CD4-positive, alpha-beta T cell (primary cell): Measurements from ENCODE around the gene RTKN2. TPM values are rescaled to one million over a fixed set of nuclear protein-coding genes. Genes with fewer than 3 reads are reported as not detected.

Source experiments
- ATAC-seq: fragments of 200-7000 bp; cut with Tn5 transposase; one replicate; pipeline ENCODE4 v1.10.0; 2022; ENCODE audit warnings: mild to moderate bottlenecking; ENCODE audit not compliant: poor library complexity
- CTCF ChIA-PET: fragments of 350-600 bp; sonication (Branson Sonifier 250); formaldehyde crosslinking; loops from one replicate; lab custom pipeline; 2021; ENCODE audit warnings: antibody characterized with exemption, inconsistent platforms; lab: Charles Lee
- POLR2A ChIA-PET: fragments of 350-600 bp; sonication (Branson Sonifier 250); formaldehyde crosslinking; loops from one replicate; lab custom pipeline; 2021; ENCODE audit warnings: antibody characterized with exemption, inconsistent platforms; lab: Charles Lee
- DNase-seq, 14 experiments: peaks; one replicate each; pipeline ENCODE4 v3.0.0-alpha.2; 2013 to 2020; ENCODE audit warnings: mixed read lengths in 2 of 14
- H3K27ac ChIP-seq, 2 donors: one replicate each; pipeline versions ENCODE4 v1.5.1 to v1.7.0; 2013; ENCODE audit warnings: low read length in 2 of 2, low read depth in 1 of 2, mild to moderate bottlenecking in 1 of 2
- H3K27me3 ChIP-seq, 2 experiments: 1 replicate in 1 of 2; 2 replicates in 1 of 2; pipeline versions ENCODE4 v1.6.1 to v1.7.0; 2013; ENCODE audit warnings: low read length in 2 of 2, control low read depth in 1 of 2, mild to moderate bottlenecking in 1 of 2, moderate library complexity in 1 of 2; ENCODE audit not compliant: insufficient read depth in 2 of 2, control insufficient read depth in 1 of 2
- H3K36me3 ChIP-seq: one replicate; pipeline ENCODE4 v1.6.1; 2013; ENCODE audit warnings: low read length, control low read depth; ENCODE audit not compliant: insufficient read depth
- H3K4me1 ChIP-seq: one replicate; pipeline ENCODE4 v1.6.1; 2013; ENCODE audit warnings: low read length, control low read depth; ENCODE audit not compliant: insufficient read depth
- H3K4me3 ChIP-seq: one replicate; pipeline ENCODE4 v1.5.1; 2013; ENCODE audit warnings: mild to moderate bottlenecking, low read length, moderate library complexity
- H3K9me3 ChIP-seq, 2 experiments: 1 replicate in 1 of 2; 2 replicates in 1 of 2; pipeline versions ENCODE4 v1.6.1 to v1.7.0; 2013; ENCODE audit warnings: low read length in 2 of 2, mild to moderate bottlenecking in 2 of 2, control low read depth in 1 of 2, moderate library complexity in 1 of 2; ENCODE audit not compliant: control insufficient read depth in 1 of 2, insufficient read depth in 1 of 2
- H3K27ac Mint-ChIP-seq: one replicate; pipeline ENCODE4 v1.8.0; 2020; ENCODE audit warnings: mixed read lengths
- H3K27me3 Mint-ChIP-seq: one replicate; pipeline ENCODE4 v1.8.0; 2021; ENCODE audit warnings: mixed read lengths
- H3K36me3 Mint-ChIP-seq: one replicate; pipeline ENCODE4 v1.8.0; 2021; ENCODE audit warnings: low read depth, mixed read lengths
- H3K4me1 Mint-ChIP-seq: one replicate; pipeline ENCODE4 v1.8.0; 2021; ENCODE audit warnings: low read depth, mixed read lengths
- H3K4me3 Mint-ChIP-seq: one replicate; pipeline ENCODE4 v1.8.0; 2020; ENCODE audit warnings: mild to moderate bottlenecking, mixed read lengths
- H3K9me3 Mint-ChIP-seq: one replicate; pipeline ENCODE4 v1.8.0; 2020; ENCODE audit warnings: mixed read lengths
- intact Hi-C, 2 experiments: fragments of 100-400 bp; cut with DNase I in 1 of 2; cut with micrococcal nuclease in 1 of 2; formaldehyde crosslinking; loops; one replicate each; pipeline versions ENCODE4 v1.15.1 to v1.9.0; 2023 to 2025; cut with DNase I, micrococcal nuclease
- total RNA-seq, 174 experiments: library from RNA in 2 of 174; stranded (reverse) in 2 of 174; gene quantifications; one replicate each; pipeline ENCODE4 v1.2.3 and lab custom pipeline; 2021 to 2026
- TF ChIP-seq, protein P1 (sequence below): fragments of 200-600 bp; IDR thresholded peaks from one replicate; pipeline ENCODE4 v1.8.0; 2022; ENCODE audit warnings: antibody characterized with exemption, mild to moderate bottlenecking

The RTKN2 gene
- total RNA-seq, 2 experiments from 2014 or later = 3.7 to 3.9 TPM

DNA sequence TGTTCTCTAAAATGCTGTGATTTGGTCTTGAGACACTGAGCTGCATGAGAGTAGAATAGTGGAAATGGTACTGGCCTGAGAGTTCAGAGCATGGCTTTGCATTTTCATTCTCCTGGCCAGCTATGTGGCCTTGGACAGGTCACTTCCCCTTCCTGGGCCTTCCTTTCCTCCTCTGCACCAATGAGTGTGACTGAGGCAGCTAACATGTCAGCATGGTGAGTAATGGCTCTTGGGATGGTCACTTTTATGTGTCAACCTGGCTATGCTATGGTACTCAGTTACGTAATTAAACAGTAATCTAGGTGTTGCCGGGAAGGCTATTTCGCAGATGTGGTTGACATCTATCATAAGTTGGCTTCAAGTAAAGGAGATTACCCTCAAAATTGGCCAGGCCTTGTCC is 109.3 kb downstream of the RTKN2 start:
- Mint-ChIP-seq H3K4me3 (no peak overlapping the region), H3K4me1 (peaks cover 29% of the 10 kb centered on the region), H3K36me3 (no peaks in the 10 kb centered on the region), H3K27ac (no peak overlapping the region), H3K27me3 (no peaks in the 10 kb centered on the region), H3K9me3 (no peaks in the 10 kb centered on the region)
- ATAC-seq (no peak), DNase-seq (no peak)
- H3K36me3 ChIP-seq = no peaks in the 10 kb centered on the region
- ChIA-PET CTCF (no interaction called here), POLR2A (interaction anchor here (1.7 kb wide), 1 partner anchor 24 kb away, joined by 5 read pairs; no protein-coding TSS in a partner anchor)
- peaks cover 4% of the 10 kb centered on the region for H3K4me1 ChIP-seq
- TF ChIP-seq, protein P1, sequence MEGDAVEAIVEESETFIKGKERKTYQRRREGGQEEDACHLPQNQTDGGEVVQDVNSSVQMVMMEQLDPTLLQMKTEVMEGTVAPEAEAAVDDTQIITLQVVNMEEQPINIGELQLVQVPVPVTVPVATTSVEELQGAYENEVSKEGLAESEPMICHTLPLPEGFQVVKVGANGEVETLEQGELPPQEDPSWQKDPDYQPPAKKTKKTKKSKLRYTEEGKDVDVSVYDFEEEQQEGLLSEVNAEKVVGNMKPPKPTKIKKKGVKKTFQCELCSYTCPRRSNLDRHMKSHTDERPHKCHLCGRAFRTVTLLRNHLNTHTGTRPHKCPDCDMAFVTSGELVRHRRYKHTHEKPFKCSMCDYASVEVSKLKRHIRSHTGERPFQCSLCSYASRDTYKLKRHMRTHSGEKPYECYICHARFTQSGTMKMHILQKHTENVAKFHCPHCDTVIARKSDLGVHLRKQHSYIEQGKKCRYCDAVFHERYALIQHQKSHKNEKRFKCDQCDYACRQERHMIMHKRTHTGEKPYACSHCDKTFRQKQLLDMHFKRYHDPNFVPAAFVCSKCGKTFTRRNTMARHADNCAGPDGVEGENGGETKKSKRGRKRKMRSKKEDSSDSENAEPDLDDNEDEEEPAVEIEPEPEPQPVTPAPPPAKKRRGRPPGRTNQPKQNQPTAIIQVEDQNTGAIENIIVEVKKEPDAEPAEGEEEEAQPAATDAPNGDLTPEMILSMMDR = no peak
- H3K27ac ChIP-seq = no peak overlapping the region
- intact Hi-C loops = no loop called here
- H3K27me3 ChIP-seq = no peaks in the 10 kb centered on the region
- no peak overlapping the region for H3K4me3 ChIP-seq
- H3K9me3 ChIP-seq = no peaks in the 10 kb centered on the region

DNA sequence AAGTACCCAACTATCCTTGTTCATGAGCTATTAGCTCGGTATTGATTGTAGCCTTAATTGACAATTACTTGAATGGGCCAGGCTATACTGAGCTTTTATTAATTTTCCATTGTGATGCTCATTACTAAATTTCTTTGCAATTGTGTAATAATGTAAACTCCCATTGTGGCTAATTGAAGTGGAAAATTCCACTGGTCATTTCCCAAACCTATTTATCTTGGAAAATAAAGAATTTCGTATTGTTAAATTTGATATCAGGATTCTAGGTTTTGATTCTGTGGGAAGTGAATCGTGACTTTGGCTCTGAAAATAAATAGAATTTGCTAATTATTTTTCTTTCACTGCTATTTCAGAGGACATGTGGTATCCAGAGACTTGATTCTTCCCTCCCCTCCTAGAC is 111.0 kb downstream of the RTKN2 start:
- intact Hi-C loops = no loop called here
- Mint-ChIP-seq H3K4me1 (peaks cover 29% of the 10 kb centered on the region), H3K36me3 (no peaks in the 10 kb centered on the region), H3K4me3 (no peak overlapping the region), H3K27ac (no peak overlapping the region), H3K9me3 (no peaks in the 10 kb centered on the region), H3K27me3 (no peaks in the 10 kb centered on the region)
- ChIA-PET CTCF (interaction anchor here (1.6 kb wide), 1 partner anchor 18 kb away, joined by 3 read pairs; no protein-coding TSS in a partner anchor), POLR2A (interaction anchor here (1.6 to 1.7 kb wide), 2 partner anchors 26 kb away, joined by 4 to 5 read pairs; no protein-coding TSS in a partner anchor)
- peaks cover 4% of the 10 kb centered on the region for H3K4me1 ChIP-seq
- H3K4me3 ChIP-seq = no peak overlapping the region
- H3K27me3 ChIP-seq = no peaks in the 10 kb centered on the region
- ATAC-seq = no peak
- H3K27ac ChIP-seq = no peak overlapping the region
- no peaks in the 10 kb centered on the region for H3K9me3 ChIP-seq
- H3K36me3 ChIP-seq = no peaks in the 10 kb centered on the region
- TF ChIP-seq, protein P1 = no peak
- no peak for DNase-seq

GRCh38 chr10:62155054-62155680 is 113.5 kb downstream of the RTKN2 start:
- no peak for DNase-seq
- Mint-ChIP-seq H3K4me1 (peaks cover 17% of the 10 kb centered on the region), H3K9me3 (no peaks in the 10 kb centered on the region), H3K27ac (no peak overlapping the region), H3K27me3 (no peaks in the 10 kb centered on the region), H3K36me3 (no peaks in the 10 kb centered on the region), H3K4me3 (no peak overlapping the region)
- no peak for ATAC-seq
- TF ChIP-seq, protein P1 = no peak
- CTCF ChIA-PET = interaction anchor here (1.4 kb wide), 1 partner anchor 23 kb away, joined by 5 read pairs; no protein-coding TSS in a partner anchor
- H3K27ac ChIP-seq = no peak overlapping the region
- H3K36me3 ChIP-seq = no peaks in the 10 kb centered on the region
- intact Hi-C loops = no loop called here
- H3K4me3 ChIP-seq = no peak overlapping the region
- POLR2A ChIA-PET = interaction anchor here (0.7 kb wide), 1 partner anchor 9 kb away, joined by 3 read pairs; no protein-coding TSS in a partner anchor
- H3K4me1 ChIP-seq = no peaks in the 10 kb centered on the region
- H3K9me3 ChIP-seq = no peaks in the 10 kb centered on the region
- H3K27me3 ChIP-seq = no peaks in the 10 kb centered on the region
